Measurements from ENCODE around the gene ZNF444.
"Not testable (repeated sequence)": the region's sequence is repeated elsewhere in the genome, so short reads cannot be mapped to it uniquely, and the experiment has no call there.

The ZNF444 gene

DNA sequence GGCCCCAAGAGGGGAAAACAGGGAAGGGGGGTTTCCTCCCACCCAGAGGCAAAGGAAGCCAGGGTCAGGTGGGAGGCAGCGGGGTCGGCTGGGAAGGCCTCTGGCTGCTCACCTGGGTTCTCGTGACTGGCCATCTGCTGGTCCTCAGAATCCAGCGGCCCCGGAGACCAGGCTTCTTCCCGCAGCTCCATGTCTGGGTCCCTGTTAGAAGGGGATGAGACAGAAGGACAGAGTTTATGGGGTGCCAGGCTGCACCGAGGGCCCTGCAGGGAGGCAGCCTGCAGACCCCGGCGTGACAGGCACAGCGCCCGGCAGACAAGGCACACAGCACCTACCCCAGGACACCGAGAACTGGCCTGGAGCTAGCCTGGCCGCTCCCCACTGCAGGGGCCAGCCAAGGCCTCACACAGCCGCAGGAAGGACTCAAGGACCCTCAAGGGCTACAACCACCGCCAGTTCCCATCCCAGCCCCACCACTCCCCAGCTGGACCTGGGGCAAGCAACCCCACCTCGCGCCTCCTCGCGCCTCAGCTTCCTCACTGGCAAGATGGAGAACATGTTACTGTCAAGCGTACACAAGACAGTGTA lies 38.0 kb upstream of the ZNF444 start:
- H3K36me3 Mint-ChIP-seq: no peaks in the 10 kb centered on the region
- no peaks in the 10 kb centered on the region for H3K27me3 Mint-ChIP-seq
- H3K4me1 Mint-ChIP-seq (ENCODE audit: low read depth): peaks cover 29% of the 10 kb centered on the region
- H3K27ac Mint-ChIP-seq: no peak overlapping the region
- H3K9me3 Mint-ChIP-seq (ENCODE audit: low read depth): no peaks in the 10 kb centered on the region
- no peak overlapping the region for H3K4me3 Mint-ChIP-seq

DNA sequence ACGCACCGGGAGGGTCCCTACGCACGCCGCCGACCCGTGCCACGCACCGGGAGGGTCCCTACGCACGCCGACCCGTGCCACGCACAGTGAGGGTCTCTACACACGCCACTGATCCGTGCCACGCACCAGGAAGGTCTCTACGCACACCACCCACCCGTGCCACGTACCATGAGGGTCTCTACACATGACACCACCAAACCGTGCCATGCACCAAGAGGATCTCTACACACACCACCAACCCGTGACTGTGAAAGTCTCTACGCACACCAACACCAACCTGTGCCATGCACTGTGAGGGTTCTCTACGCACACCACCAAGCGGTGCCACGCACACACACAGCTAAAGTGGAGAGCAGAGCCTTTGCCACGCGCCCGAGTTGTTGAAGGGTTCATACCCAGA lies 36.7 kb upstream of the ZNF444 start:
- Mint-ChIP-seq H3K9me3 (ENCODE audit: low read depth) (no peaks in the 10 kb centered on the region), H3K4me3 (no peak overlapping the region), H3K27me3 (no peaks in the 10 kb centered on the region), H3K27ac (no peak overlapping the region), H3K4me1 (ENCODE audit: low read depth) (peaks cover 35% of the 10 kb centered on the region), H3K36me3 (no peaks in the 10 kb centered on the region)

DNA sequence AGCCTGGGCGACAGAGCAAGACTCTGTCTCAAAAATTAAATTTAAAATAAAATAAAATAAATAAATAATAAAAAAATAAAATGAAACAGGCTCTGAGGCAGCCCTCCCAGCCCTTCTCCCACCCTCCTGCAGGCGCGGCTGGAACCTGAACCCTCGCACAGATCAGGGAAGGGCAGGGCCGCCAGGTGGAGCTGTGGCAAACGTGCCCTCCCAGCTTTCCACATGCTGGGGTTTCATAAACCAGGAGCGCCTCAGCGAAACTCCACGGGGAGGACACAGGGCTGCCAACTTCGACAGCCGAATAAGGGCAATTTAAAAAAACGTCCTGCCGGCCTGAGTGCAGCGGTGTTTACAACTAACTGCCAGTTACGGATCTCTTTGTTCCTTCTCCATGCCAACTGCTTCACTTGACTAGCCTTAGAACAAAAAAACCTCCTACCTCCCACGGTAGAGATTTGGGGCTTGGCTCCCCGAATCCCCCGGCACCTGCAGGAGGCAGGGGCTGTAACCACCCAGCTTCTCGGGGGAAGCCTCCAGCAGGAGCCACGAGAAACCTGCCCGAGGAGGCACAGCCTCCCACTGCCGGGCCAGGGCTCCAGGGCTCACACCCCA lies 35.9 kb upstream of the ZNF444 start:
- H3K4me3 Mint-ChIP-seq: peak overlapping the region; percentile 23
- peaks cover 39% of the 10 kb centered on the region for H3K4me1 Mint-ChIP-seq (ENCODE audit: low read depth)
- H3K36me3 Mint-ChIP-seq: no peaks in the 10 kb centered on the region
- no peaks in the 10 kb centered on the region for H3K27me3 Mint-ChIP-seq
- no peaks in the 10 kb centered on the region for H3K9me3 Mint-ChIP-seq (ENCODE audit: low read depth)
- no peak overlapping the region for H3K27ac Mint-ChIP-seq

DNA sequence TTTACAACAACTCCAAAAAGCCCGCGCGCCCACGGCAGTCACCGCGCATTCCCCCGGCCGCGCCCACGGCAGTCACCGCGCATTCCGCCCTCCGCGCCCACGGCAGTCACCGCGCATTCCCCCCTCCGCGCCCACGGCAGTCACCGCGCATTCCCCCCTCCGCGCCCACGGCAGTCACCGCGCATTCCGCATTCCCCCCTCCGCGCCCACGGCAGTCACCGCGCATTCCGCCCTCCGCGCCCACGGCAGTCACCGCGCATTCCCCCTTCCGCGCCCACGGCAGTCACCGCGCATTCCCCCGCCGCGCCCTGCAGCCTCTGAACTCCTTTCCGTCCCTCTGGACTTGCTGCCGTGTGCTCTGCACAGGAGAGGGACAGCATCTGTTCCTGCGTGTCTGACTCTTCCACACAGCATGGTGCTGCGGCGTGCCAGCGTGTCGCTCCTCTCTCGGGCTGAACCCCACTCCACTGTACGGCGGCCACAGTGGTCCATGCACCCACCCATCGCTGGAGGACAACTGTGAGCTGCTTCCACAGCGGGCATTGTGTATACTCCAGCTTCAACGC lies 35.2 kb upstream of the ZNF444 start:
- H3K9me3 Mint-ChIP-seq (ENCODE audit: low read depth); H3K27me3 Mint-ChIP-seq; H3K36me3 Mint-ChIP-seq: not testable (repeated sequence)
- Mint-ChIP-seq H3K4me1 (ENCODE audit: low read depth) (peaks cover 43% of the 10 kb centered on the region), H3K27ac (peak overlapping the region; percentile 46), H3K4me3 (peak overlapping the region; percentile 51)

DNA sequence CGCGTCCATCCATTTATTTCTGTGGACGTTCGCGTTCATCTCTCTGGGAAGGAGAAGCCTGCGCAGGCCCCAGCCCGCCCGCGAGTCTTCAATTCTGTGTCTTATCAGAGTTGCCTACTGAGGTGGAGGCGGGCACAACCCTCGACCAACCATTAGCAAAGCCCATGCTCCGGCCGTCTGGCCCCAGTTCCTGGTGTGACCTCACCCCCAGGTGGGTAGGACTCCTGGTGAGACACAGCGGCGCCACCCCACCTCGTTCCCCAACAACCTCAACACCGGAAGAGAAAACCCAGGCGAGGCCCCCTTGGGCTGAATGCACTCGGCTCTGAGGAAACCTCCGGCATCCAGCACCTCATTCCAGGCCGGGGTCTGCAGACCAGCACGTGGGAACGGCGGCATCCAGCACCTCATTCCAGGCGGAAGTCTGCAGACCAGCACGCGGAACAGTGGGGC lies 34.7 kb upstream of the ZNF444 start:
- no peaks in the 10 kb centered on the region for H3K27me3 Mint-ChIP-seq
- H3K4me1 Mint-ChIP-seq (ENCODE audit: low read depth): peaks cover 43% of the 10 kb centered on the region
- no peaks in the 10 kb centered on the region for H3K9me3 Mint-ChIP-seq (ENCODE audit: low read depth)
- no peaks in the 10 kb centered on the region for H3K36me3 Mint-ChIP-seq
- H3K27ac Mint-ChIP-seq: no peak overlapping the region
- peak overlapping the region; percentile 51 for H3K4me3 Mint-ChIP-seq

DNA sequence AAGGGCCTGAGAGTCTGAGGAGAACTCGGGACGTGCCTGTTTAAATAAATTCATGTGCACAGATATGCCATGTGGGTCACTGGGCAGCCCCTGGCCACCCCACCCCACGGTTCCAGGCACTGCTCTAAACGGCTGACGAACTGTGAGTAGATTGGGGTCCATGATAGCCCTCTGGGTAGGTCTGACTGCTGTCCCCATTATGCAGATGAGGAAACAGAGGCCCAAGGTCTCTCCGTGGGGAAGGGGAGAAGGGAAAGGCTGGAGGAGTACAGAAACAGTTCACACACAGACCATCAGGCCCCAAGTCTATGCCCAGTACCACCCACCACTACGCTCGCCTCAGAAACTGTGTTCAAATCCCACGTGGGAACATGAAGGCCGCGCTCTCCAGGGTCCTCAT lies 34.1 kb upstream of the ZNF444 start:
- Mint-ChIP-seq H3K4me3 (no peak overlapping the region), H3K27ac (no peak overlapping the region)

DNA sequence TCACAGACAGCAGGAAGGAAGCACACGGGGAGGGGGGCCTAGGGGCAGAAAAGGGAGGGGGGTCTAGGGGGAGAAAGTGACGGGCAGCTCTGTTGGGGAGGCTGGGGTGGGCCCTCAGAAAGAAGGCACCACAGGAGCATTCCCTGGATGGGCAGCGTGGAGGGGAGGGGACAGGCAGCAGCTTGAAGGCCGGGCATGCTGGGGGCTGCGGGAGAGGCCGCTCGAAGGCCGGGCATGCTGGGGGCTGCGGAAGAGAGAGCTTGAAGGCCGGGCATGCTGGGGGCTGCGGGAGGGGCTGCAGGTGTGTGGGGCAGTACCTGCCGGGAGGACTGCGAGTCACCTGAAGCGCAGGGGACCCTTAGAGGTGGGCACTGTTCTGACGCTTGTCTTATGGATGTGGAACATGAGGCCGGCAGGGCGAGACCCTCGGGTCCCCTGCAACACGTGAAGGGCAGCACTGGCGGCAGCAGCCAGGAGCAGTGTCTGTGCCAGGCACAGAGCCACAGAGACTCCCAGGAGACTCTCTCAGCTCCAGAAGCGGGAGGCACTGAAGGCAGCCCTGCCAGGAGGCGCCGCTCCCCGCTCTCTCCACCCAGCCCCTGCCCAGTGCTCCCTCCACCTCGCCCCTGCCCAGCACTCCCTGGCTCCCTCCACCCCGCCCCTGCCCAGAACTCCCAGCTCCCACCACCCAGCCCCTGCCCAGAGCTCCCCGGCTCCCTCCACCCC lies 33.3 kb upstream of the ZNF444 start:
- Mint-ChIP-seq H3K9me3 (ENCODE audit: low read depth) (no peaks in the 10 kb centered on the region), H3K4me3 (no peak overlapping the region), H3K27ac (no peak overlapping the region), H3K4me1 (ENCODE audit: low read depth) (peaks cover 52% of the 10 kb centered on the region), H3K36me3 (no peaks in the 10 kb centered on the region), H3K27me3 (no peaks in the 10 kb centered on the region)

More for the DNA sequence above, 34.1 kb upstream of the ZNF444 start:
- Mint-ChIP-seq H3K27me3 (no peaks in the 10 kb centered on the region), H3K4me1 (ENCODE audit: low read depth) (peaks cover 46% of the 10 kb centered on the region), H3K9me3 (ENCODE audit: low read depth) (no peaks in the 10 kb centered on the region), H3K36me3 (no peaks in the 10 kb centered on the region)

DNA sequence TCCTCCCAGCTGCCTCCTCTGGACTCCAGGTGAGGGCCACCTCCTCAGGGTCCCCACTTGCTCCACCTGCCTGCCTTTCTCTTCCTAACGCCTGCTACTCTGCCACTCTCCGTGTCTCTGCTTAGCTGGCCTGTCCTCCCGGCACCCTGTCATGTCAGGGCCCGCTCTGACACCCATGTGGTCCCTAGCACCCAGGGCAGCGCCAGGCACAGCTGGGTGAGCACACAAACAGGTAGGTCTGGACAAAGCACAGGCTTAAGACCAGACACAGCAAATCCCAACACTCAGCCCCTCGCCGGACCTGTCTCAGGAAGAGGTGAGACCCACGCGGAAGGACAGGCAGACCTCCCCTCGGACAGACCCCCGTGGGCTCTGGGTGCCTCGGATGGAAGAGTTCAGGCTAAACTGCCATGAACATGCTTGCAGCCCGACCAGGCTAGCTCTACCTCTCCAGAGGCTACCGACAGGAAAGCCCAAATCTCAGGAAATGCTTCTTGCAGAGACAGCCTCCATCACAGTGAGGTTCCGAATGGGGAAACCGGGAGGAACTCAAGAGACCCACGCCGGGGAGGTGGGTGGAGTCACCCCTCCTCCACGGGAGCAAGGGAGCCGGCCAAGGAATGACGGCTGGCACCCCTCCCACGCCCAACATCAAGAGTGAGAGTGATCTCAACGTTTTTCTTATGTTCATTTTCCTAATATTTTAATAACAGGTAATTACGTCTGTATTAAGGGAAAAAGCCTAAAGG lies 32.5 kb upstream of the ZNF444 start:
- Mint-ChIP-seq H3K4me1 (ENCODE audit: low read depth) (peaks cover 57% of the 10 kb centered on the region), H3K9me3 (ENCODE audit: low read depth) (no peaks in the 10 kb centered on the region), H3K27ac (no peak overlapping the region), H3K27me3 (no peaks in the 10 kb centered on the region), H3K36me3 (no peaks in the 10 kb centered on the region), H3K4me3 (no peak overlapping the region)

DNA sequence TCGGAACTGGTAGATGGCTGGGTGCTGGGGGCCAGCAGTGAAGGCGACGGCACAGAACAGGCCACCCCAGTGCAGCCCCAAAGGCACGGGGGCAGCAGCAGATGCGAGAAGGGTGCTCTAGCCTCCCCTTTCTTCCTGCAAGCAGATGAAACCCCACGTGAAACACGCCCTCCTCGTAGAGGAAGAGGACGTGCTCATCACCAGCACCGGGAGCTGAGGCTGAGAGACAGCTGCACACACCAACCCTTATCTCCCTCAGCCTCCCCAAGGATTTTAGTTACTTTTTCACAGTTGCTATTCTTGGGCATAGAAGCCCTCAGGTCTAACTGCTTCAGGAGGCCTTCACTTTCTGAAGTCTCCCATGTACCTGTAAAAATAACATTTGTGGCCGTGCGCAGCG lies 31.9 kb upstream of the ZNF444 start:
- Mint-ChIP-seq H3K9me3 (ENCODE audit: low read depth) (no peaks in the 10 kb centered on the region), H3K36me3 (no peaks in the 10 kb centered on the region), H3K4me3 (no peak overlapping the region), H3K27ac (no peak overlapping the region), H3K4me1 (ENCODE audit: low read depth) (peaks cover 61% of the 10 kb centered on the region), H3K27me3 (no peaks in the 10 kb centered on the region)

DNA sequence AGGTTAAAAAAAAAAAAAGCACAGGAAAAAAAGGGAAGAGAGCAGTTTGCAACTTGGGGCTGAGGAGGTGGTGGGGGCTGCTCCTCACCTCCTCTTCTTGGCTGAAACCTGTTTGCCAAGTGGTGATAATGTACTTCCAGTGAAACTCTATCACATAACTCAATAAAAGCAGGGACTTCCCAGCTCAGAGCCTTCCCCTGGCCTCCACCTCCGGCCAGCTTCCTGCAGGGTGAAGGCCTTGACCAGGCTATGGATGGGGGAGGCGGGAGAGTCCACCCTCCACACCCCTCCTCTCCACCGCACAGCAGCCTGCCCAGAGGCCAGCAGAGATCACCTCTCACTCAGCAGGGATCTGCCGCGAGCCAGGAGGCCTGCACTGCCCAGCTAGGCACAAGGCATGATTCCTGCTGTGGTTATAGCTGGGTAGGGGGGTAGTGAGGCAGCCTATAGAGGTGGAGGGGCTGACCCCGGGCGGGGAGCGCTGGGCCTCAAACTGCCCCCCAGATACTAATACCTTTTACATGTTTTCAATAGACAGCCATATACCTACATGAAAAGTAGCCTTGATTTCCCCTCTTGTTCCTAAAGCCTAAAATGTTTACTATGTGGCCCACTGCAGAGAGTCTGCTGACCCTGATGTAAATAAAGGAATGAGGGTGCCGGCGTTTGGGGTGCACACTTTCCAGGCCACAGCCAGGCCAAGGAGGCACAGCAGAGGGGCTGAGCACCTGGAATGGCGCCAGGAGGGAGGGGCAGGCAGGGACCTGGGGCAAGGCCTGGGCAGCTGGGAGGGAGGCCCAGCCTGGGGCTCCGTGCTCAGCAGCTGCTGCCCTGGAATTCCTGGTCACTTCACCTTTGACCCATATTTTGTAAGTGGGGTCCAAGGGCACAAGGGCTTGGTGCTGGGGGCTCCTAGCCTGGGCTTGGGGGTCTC lies 30.3 kb upstream of the ZNF444 start:
- no peaks in the 10 kb centered on the region for H3K9me3 Mint-ChIP-seq (ENCODE audit: low read depth)
- no peaks in the 10 kb centered on the region for H3K36me3 Mint-ChIP-seq
- peaks cover 59% of the 10 kb centered on the region for H3K4me1 Mint-ChIP-seq (ENCODE audit: low read depth)
- H3K27ac Mint-ChIP-seq: no peak overlapping the region
- H3K4me3 Mint-ChIP-seq: no peak overlapping the region
- no peaks in the 10 kb centered on the region for H3K27me3 Mint-ChIP-seq

DNA sequence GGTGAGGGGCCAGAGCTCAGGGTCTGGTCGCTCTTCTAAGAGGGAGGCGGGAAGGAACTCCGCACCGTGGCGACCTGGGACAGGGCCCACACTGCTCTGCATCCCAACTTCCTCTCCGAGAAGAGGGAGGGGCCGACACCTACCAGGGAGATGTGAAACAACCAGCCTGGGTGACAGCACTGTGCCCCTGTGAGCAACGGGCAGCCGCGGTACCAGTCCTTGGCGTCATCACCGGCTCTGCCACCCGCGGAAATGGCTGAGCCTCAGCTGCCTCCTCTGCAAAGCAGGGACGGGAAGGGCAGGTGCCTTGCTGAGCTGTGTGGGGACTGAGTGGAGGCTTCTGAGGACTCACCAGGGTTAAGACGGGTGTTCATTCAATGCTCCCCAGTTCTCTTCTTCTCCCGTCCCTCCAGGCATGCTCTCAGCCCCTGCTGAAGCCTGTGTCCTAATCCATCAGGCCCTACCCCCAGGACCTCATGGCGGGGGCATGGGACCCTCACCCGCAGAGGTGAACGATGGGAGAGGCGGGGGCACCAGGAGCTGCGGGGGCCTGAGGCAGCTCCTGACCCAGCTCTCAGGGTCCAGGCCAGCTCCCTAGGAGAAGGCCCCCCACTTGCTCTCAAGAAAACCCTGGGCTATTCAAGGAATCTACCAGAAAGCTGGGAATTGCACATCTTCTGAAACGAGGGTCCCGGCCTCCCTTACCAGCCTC lies 29.3 kb upstream of the ZNF444 start:
- H3K36me3 Mint-ChIP-seq: no peaks in the 10 kb centered on the region
- H3K27ac Mint-ChIP-seq: peak overlapping the region; percentile 22
- H3K4me1 Mint-ChIP-seq (ENCODE audit: low read depth): peaks cover 54% of the 10 kb centered on the region
- H3K27me3 Mint-ChIP-seq: no peaks in the 10 kb centered on the region
- no peak overlapping the region for H3K4me3 Mint-ChIP-seq
- H3K9me3 Mint-ChIP-seq (ENCODE audit: low read depth): no peaks in the 10 kb centered on the region

DNA sequence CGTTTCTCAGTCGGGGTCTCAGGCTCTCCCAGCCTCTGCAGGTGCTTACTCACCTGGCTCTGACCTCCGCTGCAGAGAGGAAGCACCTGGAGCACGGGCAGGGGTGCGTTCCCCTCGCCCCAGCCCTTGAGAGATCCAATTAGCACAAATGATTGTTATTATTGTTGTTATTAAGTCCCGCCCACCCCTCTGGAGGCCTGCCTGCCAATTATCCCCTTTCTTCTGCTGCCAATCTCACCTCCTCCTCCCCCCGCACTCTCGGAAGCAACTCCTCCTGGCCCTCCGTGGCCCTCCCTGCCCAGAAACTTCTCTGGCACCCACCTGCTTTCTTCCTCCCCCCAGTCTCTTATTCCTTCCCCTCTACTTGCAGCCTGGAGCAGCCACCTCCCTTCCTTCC lies 28.8 kb upstream of the ZNF444 start:
- Mint-ChIP-seq H3K4me1 (ENCODE audit: low read depth) (peaks cover 52% of the 10 kb centered on the region), H3K9me3 (ENCODE audit: low read depth) (no peaks in the 10 kb centered on the region), H3K27ac (no peak overlapping the region), H3K36me3 (no peaks in the 10 kb centered on the region), H3K27me3 (no peaks in the 10 kb centered on the region), H3K4me3 (no peak overlapping the region)

DNA sequence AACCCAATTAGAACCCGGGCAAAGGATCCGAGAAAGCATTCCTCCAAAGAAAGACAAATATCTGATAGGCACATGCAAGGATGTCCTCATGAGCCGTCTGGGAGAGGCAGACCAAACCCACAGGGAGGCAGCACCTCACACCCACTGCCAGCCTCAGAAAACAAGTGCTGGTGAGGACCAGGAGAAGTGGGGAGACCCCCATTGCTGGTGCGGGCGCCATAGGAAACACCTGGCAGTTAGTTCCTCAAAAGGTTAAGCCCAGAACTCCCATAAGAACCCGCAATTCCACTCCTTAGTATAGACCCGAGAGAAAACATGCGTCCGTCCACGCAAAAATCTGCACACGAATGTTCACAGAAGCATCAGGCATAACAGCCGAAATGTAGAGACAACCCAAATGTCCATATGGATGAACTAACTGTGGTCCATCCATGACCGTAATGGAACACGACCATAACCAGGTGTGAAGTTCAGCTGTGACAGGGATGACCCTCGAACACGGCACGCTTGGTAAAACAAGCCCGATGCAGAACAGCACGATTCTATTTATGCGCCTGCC lies 27.9 kb upstream of the ZNF444 start:
- H3K27ac Mint-ChIP-seq: peak overlapping the region; percentile 54

More for the DNA sequence above, 27.9 kb upstream of the ZNF444 start:
- Mint-ChIP-seq H3K9me3 (ENCODE audit: low read depth) (no peaks in the 10 kb centered on the region), H3K4me1 (ENCODE audit: low read depth) (peaks cover 55% of the 10 kb centered on the region), H3K27me3 (no peaks in the 10 kb centered on the region), H3K4me3 (peak overlapping the region; percentile 35), H3K36me3 (no peaks in the 10 kb centered on the region)

Data from activated naive CD8-positive, alpha-beta T cell (primary cell).